Astrocyte (in vitro differentiated cells and primary cell): ENCODE results near the gene PKD2. TPM values are rescaled to one million over a fixed set of nuclear protein-coding genes. Genes with fewer than 3 reads are reported as not detected.
"Not testable (repeated sequence)": the region's sequence is repeated elsewhere in the genome, so short reads cannot be mapped to it uniquely, and the experiment has no call there.

Experiments
- DNase-seq: peaks from one replicate; pipeline ENCODE4 v3.0.0-alpha.2; 2010; ENCODE audit warnings: low read depth
- FAIRE-seq: peaks from 2 replicates; lab custom pipeline; 2011; peaks lifted over from hg19 to GRCh38; lab: Jason Lieb, UNC
- H2AFZ ChIP-seq: 2 replicates; pipeline ENCODE4 v1.6.0; 2012; ENCODE audit warnings: low read depth, low read length, inconsistent platforms
- H3K27ac ChIP-seq: 2 replicates; pipeline ENCODE4 v1.5.1; 2011; ENCODE audit warnings: low read depth, low read length, inconsistent platforms
- H3K27me3 ChIP-seq: 2 replicates; pipeline ENCODE4 v1.6.0; 2011; ENCODE audit warnings: low read length, inconsistent platforms; ENCODE audit not compliant: insufficient read depth
- H3K36me3 ChIP-seq: 2 replicates; pipeline ENCODE4 v1.5.1; 2011; ENCODE audit warnings: low read length, inconsistent platforms; ENCODE audit not compliant: insufficient read depth
- H3K4me1 ChIP-seq: 2 replicates; pipeline ENCODE4 v1.5.1; 2011; ENCODE audit warnings: low read length, inconsistent platforms; ENCODE audit not compliant: insufficient read depth
- H3K4me2 ChIP-seq: 2 replicates; pipeline ENCODE4 v1.6.0; 2012; ENCODE audit warnings: low read length, inconsistent platforms
- H3K4me3 ChIP-seq: 2 replicates; pipeline ENCODE4 v1.5.1; 2011; ENCODE audit warnings: low read depth, mild to moderate bottlenecking, low read length, inconsistent platforms; ENCODE audit not compliant: insufficient read depth
- H3K79me2 ChIP-seq: 2 replicates; pipeline ENCODE4 v1.6.0; 2012; ENCODE audit warnings: mild to moderate bottlenecking, low read length, inconsistent platforms; ENCODE audit not compliant: insufficient read depth
- H3K9ac ChIP-seq: 2 replicates; pipeline ENCODE4 v1.6.0; 2012; ENCODE audit warnings: mild to moderate bottlenecking, low read length, inconsistent platforms
- H3K9me3 ChIP-seq: 2 replicates; pipeline ENCODE4 v1.5.1; 2012; ENCODE audit warnings: low read depth, mild to moderate bottlenecking, low read length, inconsistent platforms; ENCODE audit not compliant: insufficient read depth
- H4K20me1 ChIP-seq: 2 replicates; pipeline ENCODE4 v1.6.0; 2012; ENCODE audit warnings: low read length, inconsistent platforms; ENCODE audit not compliant: insufficient read depth
- H3K27ac Mint-ChIP-seq: one replicate; pipeline ENCODE4 v1.8.0; 2021; ENCODE audit warnings: mild to moderate bottlenecking, mixed read lengths; ENCODE audit not compliant: unreplicated experiment
- H3K27me3 Mint-ChIP-seq: one replicate; pipeline ENCODE4 v1.8.0; 2021; ENCODE audit warnings: low read depth, mixed read lengths; ENCODE audit not compliant: unreplicated experiment
- H3K36me3 Mint-ChIP-seq: one replicate; pipeline ENCODE4 v1.8.0; 2021; ENCODE audit warnings: low read depth, mixed read lengths; ENCODE audit not compliant: unreplicated experiment
- H3K4me1 Mint-ChIP-seq: one replicate; pipeline ENCODE4 v1.8.0; 2021; ENCODE audit warnings: low read depth, mixed read lengths; ENCODE audit not compliant: unreplicated experiment
- H3K4me3 Mint-ChIP-seq: one replicate; pipeline ENCODE4 v1.8.0; 2021; ENCODE audit warnings: mild to moderate bottlenecking, moderate library complexity, mixed read lengths; ENCODE audit not compliant: unreplicated experiment
- H3K9me3 Mint-ChIP-seq: one replicate; pipeline ENCODE4 v1.8.0; 2021; ENCODE audit warnings: mild to moderate bottlenecking, mixed read lengths; ENCODE audit not compliant: unreplicated experiment
- EZH2 ChIP-seq: IDR thresholded peaks from 2 replicates; pipeline ENCODE4 v1.6.1; 2012; ENCODE audit warnings: mild to moderate bottlenecking, low read length, inconsistent platforms; ENCODE audit not compliant: insufficient read depth
- total RNA-seq: library from RNA; stranded (reverse); gene quantifications from 2 replicates; pipeline ENCODE4 v1.2.1, GENCODE V29; 2021
- TF ChIP-seq, protein P1 (sequence below): IDR thresholded peaks from 2 replicates; pipeline ENCODE4 v1.5.1; 2011; ENCODE audit warnings: low read depth, mild to moderate bottlenecking, inconsistent platforms, low read length, moderate library complexity; ENCODE audit not compliant: insufficient read depth

PKD2 gene
- total RNA-seq, 1 donor from 2014 or later, result 19.7 TPM

GRCh38 chr4:88021824-88022223 lies 14.4 kb downstream of the PKD2 start:
- DNase-seq (no peak), FAIRE-seq (no peak)
- peaks cover 65% of the 10 kb centered on the region for H3K79me2 ChIP-seq
- Mint-ChIP-seq H3K36me3 (peaks cover 12% of the 10 kb centered on the region), H3K4me3 (no peak overlapping the region), H3K27ac (no peak overlapping the region), H3K9me3 (peaks cover 13% of the 10 kb centered on the region), H3K27me3 (no peaks in the 10 kb centered on the region), H3K4me1 (peaks cover 14% of the 10 kb centered on the region)
- no peak overlapping the region for H3K4me2 ChIP-seq
- H4K20me1 ChIP-seq, result peaks cover 7% of the 10 kb centered on the region
- peaks cover 18% of the 10 kb centered on the region for H3K4me1 ChIP-seq
- no peak overlapping the region for H2AFZ ChIP-seq
- no peak overlapping the region for H3K4me3 ChIP-seq
- no peak overlapping the region for H3K27ac ChIP-seq
- peaks cover 24% of the 10 kb centered on the region for H3K36me3 ChIP-seq
- H3K9ac ChIP-seq, result no peak overlapping the region
- H3K9me3 ChIP-seq, result no peaks in the 10 kb centered on the region
- H3K27me3 ChIP-seq, result no peaks in the 10 kb centered on the region
- TF ChIP-seq EZH2, result no peak

GRCh38 chr4:88022289-88022688 lies 14.9 kb downstream of the PKD2 start:
- Histone ChIP-seq H3K79me2 (peaks cover 65% of the 10 kb centered on the region), H3K4me1 (peaks cover 14% of the 10 kb centered on the region), H4K20me1 (peaks cover 7% of the 10 kb centered on the region), H3K9ac (no peak overlapping the region), H3K9me3 (no peaks in the 10 kb centered on the region), H2AFZ (no peak overlapping the region), H3K4me2 (no peak overlapping the region), H3K4me3 (no peak overlapping the region), H3K36me3 (peaks cover 24% of the 10 kb centered on the region), H3K27me3 (no peaks in the 10 kb centered on the region), H3K27ac (no peak overlapping the region)
- no peak overlapping the region for H3K27ac Mint-ChIP-seq
- peaks cover 12% of the 10 kb centered on the region for H3K36me3 Mint-ChIP-seq
- peaks cover 14% of the 10 kb centered on the region for H3K4me1 Mint-ChIP-seq
- H3K9me3 Mint-ChIP-seq, result peaks cover 13% of the 10 kb centered on the region
- no peak for TF ChIP-seq EZH2
- TF ChIP-seq, protein P1, sequence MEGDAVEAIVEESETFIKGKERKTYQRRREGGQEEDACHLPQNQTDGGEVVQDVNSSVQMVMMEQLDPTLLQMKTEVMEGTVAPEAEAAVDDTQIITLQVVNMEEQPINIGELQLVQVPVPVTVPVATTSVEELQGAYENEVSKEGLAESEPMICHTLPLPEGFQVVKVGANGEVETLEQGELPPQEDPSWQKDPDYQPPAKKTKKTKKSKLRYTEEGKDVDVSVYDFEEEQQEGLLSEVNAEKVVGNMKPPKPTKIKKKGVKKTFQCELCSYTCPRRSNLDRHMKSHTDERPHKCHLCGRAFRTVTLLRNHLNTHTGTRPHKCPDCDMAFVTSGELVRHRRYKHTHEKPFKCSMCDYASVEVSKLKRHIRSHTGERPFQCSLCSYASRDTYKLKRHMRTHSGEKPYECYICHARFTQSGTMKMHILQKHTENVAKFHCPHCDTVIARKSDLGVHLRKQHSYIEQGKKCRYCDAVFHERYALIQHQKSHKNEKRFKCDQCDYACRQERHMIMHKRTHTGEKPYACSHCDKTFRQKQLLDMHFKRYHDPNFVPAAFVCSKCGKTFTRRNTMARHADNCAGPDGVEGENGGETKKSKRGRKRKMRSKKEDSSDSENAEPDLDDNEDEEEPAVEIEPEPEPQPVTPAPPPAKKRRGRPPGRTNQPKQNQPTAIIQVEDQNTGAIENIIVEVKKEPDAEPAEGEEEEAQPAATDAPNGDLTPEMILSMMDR, result no peak
- FAIRE-seq, result no peak
- no peak for DNase-seq
- no peak overlapping the region for H3K4me3 Mint-ChIP-seq
- H3K27me3 Mint-ChIP-seq, result no peaks in the 10 kb centered on the region

- H2AFZ ChIP-seq, FAIRE-seq, H3K27me3 ChIP-seq, H3K27ac Mint-ChIP-seq, H3K4me3 ChIP-seq, DNase-seq, H3K4me3 Mint-ChIP-seq, H3K27ac ChIP-seq, H3K9me3 ChIP-seq, H3K9ac ChIP-seq, H3K27me3 Mint-ChIP-seq, H3K4me2 ChIP-seq: not testable (repeated sequence)
- Histone ChIP-seq H4K20me1 (peaks cover 11% of the 10 kb centered on the region), H3K4me1 (peaks cover 18% of the 10 kb centered on the region), H3K36me3 (peaks cover 25% of the 10 kb centered on the region), H3K79me2 (peaks cover 44% of the 10 kb centered on the region)
- Mint-ChIP-seq H3K9me3 (peaks cover 19% of the 10 kb centered on the region), H3K36me3 (peaks cover 28% of the 10 kb centered on the region), H3K4me1 (peaks cover 20% of the 10 kb centered on the region)
These were observed 18.6 kb downstream of the PKD2 start for GRCh38 chr4:88025868-88026661.
